Activated CD4-positive, alpha-beta memory T cell treated with anti-CD3 and anti-CD28 coated beads for 36 hours (primary cell): ENCODE data around the gene RELA. TPM values are rescaled to one million over a fixed set of nuclear protein-coding genes. Genes with fewer than 3 reads are reported as not detected.
"Not testable (repeated sequence)": the region's sequence is repeated elsewhere in the genome, so short reads cannot be mapped to it uniquely, and the experiment has no call there.

ENCODE experiments used
- CTCF ChIA-PET: fragments of 350-600 bp; sonication (Branson Sonifier 250); formaldehyde crosslinking; loops from one replicate; lab custom pipeline; 2021; ENCODE audit warnings: antibody characterized with exemption, inconsistent platforms; lab: Charles Lee
- POLR2A ChIA-PET: fragments of 350-600 bp; sonication (Branson Sonifier 250); formaldehyde crosslinking; loops from one replicate; lab custom pipeline; 2021; ENCODE audit warnings: antibody characterized with exemption; lab: Charles Lee
- DNase-seq: peaks from one replicate; pipeline ENCODE4 v3.0.0-alpha.2; 2020
- H3K27ac Mint-ChIP-seq: one replicate; pipeline ENCODE4 v1.8.0; 2021; ENCODE audit warnings: mixed read lengths
- H3K27me3 Mint-ChIP-seq: one replicate; pipeline ENCODE4 v1.8.0; 2021; ENCODE audit warnings: mixed read lengths
- H3K36me3 Mint-ChIP-seq: one replicate; pipeline ENCODE4 v1.8.0; 2021; ENCODE audit warnings: mixed read lengths
- H3K4me1 Mint-ChIP-seq: one replicate; pipeline ENCODE4 v1.8.0; 2021; ENCODE audit warnings: low read depth, mixed read lengths
- H3K4me3 Mint-ChIP-seq: one replicate; pipeline ENCODE4 v1.8.0; 2021; ENCODE audit warnings: mild to moderate bottlenecking, mixed read lengths
- H3K9me3 Mint-ChIP-seq: one replicate; pipeline ENCODE4 v1.8.0; 2021; ENCODE audit warnings: mixed read lengths
- intact Hi-C: fragments of 100-400 bp; cut with micrococcal nuclease; formaldehyde crosslinking; loops from one replicate; pipeline ENCODE4 v1.15.1; 2023
- total RNA-seq, 2 experiments: library from RNA; stranded (reverse); gene quantifications; one replicate each; pipeline ENCODE4 v1.2.3, GENCODE V29; 2021

The RELA gene
- 10 to 100 TPM; 74.9 to 76.5 TPM for total RNA-seq

GRCh38 chr11:65662799-65663638 lies at the start of gene RELA:
Gene RELA, minus strand, starts transcription at chr11:65662916. Its CDS starts 84 bp downstream, at chr11:65662832.
- DNase-seq = peak; percentile 95
- intact Hi-C loops = loop anchor here (1.0 to 2.0 kb wide), 4 partner anchors 10 to 280 kb away; partner anchors contain the start of genes PCNX3, SIPA1 and SLC25A45
- Mint-ChIP-seq H3K9me3 (no peaks in the 10 kb centered on the region), H3K4me3 (peak within 1 kb of the TSS; percentile 85), H3K27me3 (no peaks in the 10 kb centered on the region), H3K4me1 (peaks cover 38% of the 10 kb centered on the region), H3K36me3 (peaks cover 30% of the 10 kb centered on the region), H3K27ac (peak within 1 kb of the TSS; percentile 95)
- CTCF ChIA-PET = interaction anchor here (0.6 to 1.6 kb wide), 12 partner anchors 9 to 359 kb away, joined by 3 to 8 read pairs (median 3); partner anchors contain the start of genes CCDC85B, FIBP and PCNX3
- POLR2A ChIA-PET = interaction anchor here (0.5 to 2.4 kb wide), 13 partner anchors 10 to 255 kb away, joined by 3 to 28 read pairs (median 4); partner anchors contain the start of genes MUS81 and PCNX3

- peak within 1 kb of the TSS; percentile 90 for H3K4me3 Mint-ChIP-seq
- intact Hi-C loops = loop anchor here (1.0 to 5.0 kb wide), 8 partner anchors 8 to 290 kb away; partner anchors contain the start of genes BANF1, C11orf68, DRAP1 and EIF1AD
- no peaks in the 10 kb centered on the region for H3K27me3 Mint-ChIP-seq
- H3K4me1 Mint-ChIP-seq = peaks cover 27% of the 10 kb centered on the region
- H3K27ac Mint-ChIP-seq = peak within 1 kb of the TSS; percentile 97
- H3K36me3 Mint-ChIP-seq = peaks cover 26% of the 10 kb centered on the region
- POLR2A ChIA-PET = interaction anchor here (0.6 to 1.7 kb wide), 14 partner anchors 9 to 333 kb away, joined by 3 to 13 read pairs (median 3); partner anchors contain the start of genes AP5B1, BANF1, C11orf68 and DRAP1
- no peaks in the 10 kb centered on the region for H3K9me3 Mint-ChIP-seq
- DNase-seq = peak; percentile 99
- CTCF ChIA-PET = interaction anchor here (0.7 to 3.2 kb wide), 44 partner anchors 8 to 339 kb away, joined by 3 to 72 read pairs (median 6); partner anchors contain the start of genes AP5B1, BANF1, CCDC85B and EIF1AD
Observed at GRCh38 chr11:65711785-65712632, 49.3 kb upstream of the RELA start, which contains the start of gene KAT5. Gene KAT5, plus strand, starts transcription at chr11:65712252. Its CDS starts 16 bp downstream, at chr11:65712268.

GRCh38 chr11:65710421-65710820 lies 47.7 kb upstream of the RELA start:
- H3K27me3 Mint-ChIP-seq = no peaks in the 10 kb centered on the region
- H3K27ac Mint-ChIP-seq = no peak overlapping the region
- H3K4me1 Mint-ChIP-seq = peaks cover 26% of the 10 kb centered on the region
- CTCF ChIA-PET = interaction anchor here (1.0 to 3.2 kb wide), 12 partner anchors 10 to 341 kb away, joined by 3 to 72 read pairs (median 16); partner anchors contain the start of genes AP5B1, CCDC85B, RNASEH2C and SF3B2
- H3K4me3 Mint-ChIP-seq = no peak overlapping the region
- POLR2A ChIA-PET = no interaction called here
- H3K36me3 Mint-ChIP-seq = peaks cover 20% of the 10 kb centered on the region
- DNase-seq = no peak
- H3K9me3 Mint-ChIP-seq = no peaks in the 10 kb centered on the region
- intact Hi-C loops = loop anchor here (2.0 to 5.0 kb wide), 2 partner anchors 60 to 207 kb away; partner anchors contain the start of genes C11orf68 and DRAP1

GRCh38 chr11:65709661-65710060 lies 46.9 kb upstream of the RELA start:
- no peak for DNase-seq
- Mint-ChIP-seq H3K4me3 (no peak overlapping the region), H3K27ac (no peak overlapping the region), H3K36me3 (peaks cover 14% of the 10 kb centered on the region), H3K9me3 (no peaks in the 10 kb centered on the region), H3K27me3 (no peaks in the 10 kb centered on the region), H3K4me1 (peaks cover 26% of the 10 kb centered on the region)
- POLR2A ChIA-PET = no interaction called here
- intact Hi-C loops = loop anchor here (2.0 to 5.0 kb wide), 2 partner anchors 61 to 208 kb away; partner anchors contain the start of genes C11orf68 and DRAP1
- CTCF ChIA-PET = interaction anchor here (0.6 to 1.2 kb wide), 2 partner anchors 108 to 172 kb away, joined by 3 to 4 read pairs; no protein-coding TSS in a partner anchor

- peaks cover 4% of the 10 kb centered on the region for H3K36me3 Mint-ChIP-seq
- intact Hi-C loops = no loop called here
- no peak overlapping the region for H3K27ac Mint-ChIP-seq
- H3K9me3 Mint-ChIP-seq = no peaks in the 10 kb centered on the region
- CTCF ChIA-PET = interaction anchor here (1.1 to 4.0 kb wide), 3 partner anchors 71 to 109 kb away, joined by 3 to 30 read pairs (median 4); no protein-coding TSS in a partner anchor
- no peak overlapping the region for H3K4me3 Mint-ChIP-seq
- POLR2A ChIA-PET = no interaction called here
- DNase-seq = no peak
- peaks cover 17% of the 10 kb centered on the region for H3K4me1 Mint-ChIP-seq
- H3K27me3 Mint-ChIP-seq = no peaks in the 10 kb centered on the region
Observed at GRCh38 chr11:65708451-65708850, 45.7 kb upstream of the RELA start.

GRCh38 chr11:65707002-65707401 lies 44.3 kb upstream of the RELA start:
- DNase-seq, H3K36me3 Mint-ChIP-seq, H3K27ac Mint-ChIP-seq, H3K4me3 Mint-ChIP-seq, H3K4me1 Mint-ChIP-seq, H3K27me3 Mint-ChIP-seq, POLR2A ChIA-PET, H3K9me3 Mint-ChIP-seq, intact Hi-C loops: not testable (repeated sequence)
- CTCF ChIA-PET = interaction anchor here (0.6 to 4.0 kb wide), 6 partner anchors 72 to 122 kb away, joined by 3 to 30 read pairs (median 4); no protein-coding TSS in a partner anchor

- POLR2A ChIA-PET = not testable (repeated sequence)
- CTCF ChIA-PET = interaction anchor here (0.6 to 4.0 kb wide), 21 partner anchors 14 to 560 kb away, joined by 3 to 30 read pairs (median 3); partner anchors contain the start of gene RNASEH2C
Observed at GRCh38 chr11:65706303-65706763, 43.6 kb upstream of the RELA start.

GRCh38 chr11:65703846-65704245 lies 41.1 kb upstream of the RELA start:
- H3K27me3 Mint-ChIP-seq = peaks cover 2% of the 10 kb centered on the region
- H3K9me3 Mint-ChIP-seq = no peaks in the 10 kb centered on the region
- ChIA-PET CTCF (interaction anchor here (0.8 to 2.1 kb wide), 6 partner anchors 8 to 288 kb away, joined by 3 to 7 read pairs (median 3); partner anchors contain the start of gene KAT5), POLR2A (no interaction called here)
- no peak overlapping the region for H3K4me3 Mint-ChIP-seq
- no peak overlapping the region for H3K27ac Mint-ChIP-seq
- intact Hi-C loops = no loop called here
- peaks cover 2% of the 10 kb centered on the region for H3K4me1 Mint-ChIP-seq
- no peak for DNase-seq
- H3K36me3 Mint-ChIP-seq = no peaks in the 10 kb centered on the region

More at GRCh38 chr11:65706303-65706763, 43.6 kb upstream of the RELA start:
- intact Hi-C loops, H3K4me1 Mint-ChIP-seq, H3K9me3 Mint-ChIP-seq, H3K4me3 Mint-ChIP-seq, H3K36me3 Mint-ChIP-seq, H3K27ac Mint-ChIP-seq, H3K27me3 Mint-ChIP-seq: not testable (repeated sequence)
- peak; percentile 91 for DNase-seq

GRCh38 chr11:65701686-65702085 lies 39.0 kb upstream of the RELA start:
- ChIA-PET CTCF (interaction anchor here (1.5 kb wide), 1 partner anchor 78 kb away, joined by 6 read pairs; no protein-coding TSS in a partner anchor), POLR2A (no interaction called here)
- peaks cover 1% of the 10 kb centered on the region for H3K4me1 Mint-ChIP-seq
- intact Hi-C loops = no loop called here
- peaks cover 2% of the 10 kb centered on the region for H3K27me3 Mint-ChIP-seq
- no peaks in the 10 kb centered on the region for H3K36me3 Mint-ChIP-seq
- H3K4me3 Mint-ChIP-seq = no peak overlapping the region
- no peak overlapping the region for H3K27ac Mint-ChIP-seq
- DNase-seq = no peak
- no peaks in the 10 kb centered on the region for H3K9me3 Mint-ChIP-seq

- POLR2A ChIA-PET = interaction anchor here (0.6 kb wide), 1 partner anchor 44 kb away, joined by 3 read pairs; no protein-coding TSS in a partner anchor
- Mint-ChIP-seq H3K4me1 (no peaks in the 10 kb centered on the region), H3K27ac (no peak overlapping the region), H3K27me3 (peaks cover 2% of the 10 kb centered on the region), H3K9me3 (no peaks in the 10 kb centered on the region), H3K36me3 (no peaks in the 10 kb centered on the region), H3K4me3 (no peak overlapping the region)
- intact Hi-C loops = no loop called here
- CTCF ChIA-PET = no interaction called here
- no peak for DNase-seq
Observed at GRCh38 chr11:65700399-65700798, 37.7 kb upstream of the RELA start.

GRCh38 chr11:65699306-65699705 lies 36.6 kb upstream of the RELA start:
- Mint-ChIP-seq H3K27me3 (peaks cover 2% of the 10 kb centered on the region), H3K9me3 (no peaks in the 10 kb centered on the region), H3K4me1 (no peaks in the 10 kb centered on the region), H3K36me3 (no peaks in the 10 kb centered on the region), H3K27ac (no peak overlapping the region), H3K4me3 (no peak overlapping the region)
- ChIA-PET CTCF (no interaction called here), POLR2A (no interaction called here)
- no peak for DNase-seq
- intact Hi-C loops = no loop called here
